Activated T-helper 17 cell treated with anti-CD3 and anti-CD28 coated beads, Interleukin-2, amount 50 U/mL, for 72 hours (primary cell): Measurements from ENCODE around the gene CCNL1. TPM values are rescaled to one million over a fixed set of nuclear protein-coding genes. Genes with fewer than 3 reads are reported as not detected.
A peak's percentile ranks its signal among the peaks of the same experiment; 100 is the strongest.
"Not testable (repeated sequence)": the region's sequence is repeated elsewhere in the genome, so short reads cannot be mapped to it uniquely, and the experiment has no call there.

Source experiments
- ATAC-seq: fragments of 150-1000 bp; cut with Tn5 transposase; replicated peaks from 2 replicates; pipeline ENCODE4 v1.10.0; 2021; ENCODE audit warnings: mild to moderate bottlenecking, moderate library complexity
- H3K27ac Mint-ChIP-seq: one replicate; pipeline ENCODE4 v1.8.0; 2022; ENCODE audit warnings: mixed read lengths
- H3K27me3 Mint-ChIP-seq: one replicate; pipeline ENCODE4 v1.8.0; 2022; ENCODE audit warnings: mixed read lengths
- H3K36me3 Mint-ChIP-seq: one replicate; pipeline ENCODE4 v1.8.0; 2022; ENCODE audit warnings: low read depth, mild to moderate bottlenecking, mixed read lengths
- H3K4me1 Mint-ChIP-seq: one replicate; pipeline ENCODE4 v1.8.0; 2022; ENCODE audit warnings: mixed read lengths
- H3K4me3 Mint-ChIP-seq: one replicate; pipeline ENCODE4 v1.8.0; 2022; ENCODE audit warnings: mild to moderate bottlenecking, mixed read lengths
- H3K9me3 Mint-ChIP-seq: one replicate; pipeline ENCODE4 v1.8.0; 2022; ENCODE audit warnings: mixed read lengths
- total RNA-seq, 2 donors: library from RNA; stranded (reverse); gene quantifications; one replicate each; pipeline ENCODE4 v1.2.3, GENCODE V29; 2022

CCNL1 gene
- total RNA-seq, 2 donors from 2014 or later: 173 to 194 TPM

DNA sequence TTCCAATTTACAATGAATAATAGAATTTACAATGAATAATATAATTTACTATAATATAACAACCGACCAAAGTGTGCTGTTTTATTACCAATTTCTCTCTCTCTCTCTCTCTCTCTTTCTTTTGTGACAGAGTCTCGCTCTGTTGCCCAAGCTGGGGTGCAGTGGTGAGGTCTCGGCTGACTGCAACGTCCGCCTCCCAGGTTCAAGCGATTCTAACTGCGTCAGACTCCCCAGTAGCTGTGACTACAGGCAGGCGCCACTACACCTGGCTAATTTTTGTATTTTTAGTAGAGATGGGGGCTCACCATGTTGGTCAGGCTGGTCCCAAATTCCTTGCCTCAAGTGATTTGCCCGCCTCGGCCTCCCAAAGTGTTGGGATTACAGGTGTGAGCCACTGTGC, 17.0 kb upstream of the CCNL1 start:
- H3K4me1 Mint-ChIP-seq: peaks cover 11% of the 10 kb centered on the region
- no peaks in the 10 kb centered on the region for H3K27me3 Mint-ChIP-seq
- peaks cover 9% of the 10 kb centered on the region for H3K36me3 Mint-ChIP-seq
- H3K9me3 Mint-ChIP-seq: no peaks in the 10 kb centered on the region
- H3K27ac Mint-ChIP-seq: peak overlapping the region; percentile 4
- ATAC-seq: no peak
- H3K4me3 Mint-ChIP-seq: peak overlapping the region; percentile 84

DNA sequence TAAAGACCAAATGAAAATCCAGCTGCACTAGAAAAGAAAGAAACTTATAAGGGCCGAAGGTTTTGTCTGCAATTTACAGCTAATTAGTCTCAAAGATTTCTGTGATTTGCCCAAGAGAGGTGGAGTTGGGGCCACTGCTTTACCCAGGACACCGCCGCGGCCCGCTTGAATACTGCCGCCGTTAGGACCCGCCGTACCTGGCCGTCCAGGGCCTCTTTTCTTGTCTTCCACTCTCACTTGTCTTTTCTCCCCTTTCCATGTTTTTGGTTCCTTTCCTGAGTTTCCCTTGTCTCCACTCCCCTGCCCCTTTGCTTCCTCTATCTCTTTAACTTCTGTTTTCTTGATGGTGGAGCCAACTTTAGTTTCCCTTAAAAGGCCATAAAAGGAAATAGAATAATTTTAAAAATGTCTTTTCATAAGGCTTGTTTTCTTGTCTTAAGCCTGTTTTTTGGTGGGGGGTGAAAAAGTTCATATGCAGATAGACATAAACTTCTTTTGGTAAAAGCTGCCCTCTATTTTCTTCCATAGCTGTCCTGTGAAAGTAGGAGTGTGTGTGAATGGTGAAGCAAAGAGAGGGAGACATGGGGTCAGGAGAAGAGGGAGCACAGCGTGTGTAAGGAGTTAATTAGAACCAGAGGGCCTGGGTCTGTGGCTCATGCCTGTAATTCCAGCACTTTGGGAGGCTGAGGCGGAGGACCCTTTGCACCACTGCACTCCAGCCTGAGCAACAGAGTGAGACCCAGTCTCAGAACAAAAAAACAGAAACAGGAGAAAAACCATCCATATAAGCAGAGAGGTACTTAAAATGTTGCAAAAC, 16.0 kb upstream of the CCNL1 start:
- ATAC-seq: no peak
- H3K4me3 Mint-ChIP-seq: peak overlapping the region; percentile 84
- no peaks in the 10 kb centered on the region for H3K27me3 Mint-ChIP-seq
- peaks cover 15% of the 10 kb centered on the region for H3K4me1 Mint-ChIP-seq
- peaks cover 9% of the 10 kb centered on the region for H3K36me3 Mint-ChIP-seq
- no peaks in the 10 kb centered on the region for H3K9me3 Mint-ChIP-seq
- H3K27ac Mint-ChIP-seq: peak overlapping the region; percentile 95

DNA sequence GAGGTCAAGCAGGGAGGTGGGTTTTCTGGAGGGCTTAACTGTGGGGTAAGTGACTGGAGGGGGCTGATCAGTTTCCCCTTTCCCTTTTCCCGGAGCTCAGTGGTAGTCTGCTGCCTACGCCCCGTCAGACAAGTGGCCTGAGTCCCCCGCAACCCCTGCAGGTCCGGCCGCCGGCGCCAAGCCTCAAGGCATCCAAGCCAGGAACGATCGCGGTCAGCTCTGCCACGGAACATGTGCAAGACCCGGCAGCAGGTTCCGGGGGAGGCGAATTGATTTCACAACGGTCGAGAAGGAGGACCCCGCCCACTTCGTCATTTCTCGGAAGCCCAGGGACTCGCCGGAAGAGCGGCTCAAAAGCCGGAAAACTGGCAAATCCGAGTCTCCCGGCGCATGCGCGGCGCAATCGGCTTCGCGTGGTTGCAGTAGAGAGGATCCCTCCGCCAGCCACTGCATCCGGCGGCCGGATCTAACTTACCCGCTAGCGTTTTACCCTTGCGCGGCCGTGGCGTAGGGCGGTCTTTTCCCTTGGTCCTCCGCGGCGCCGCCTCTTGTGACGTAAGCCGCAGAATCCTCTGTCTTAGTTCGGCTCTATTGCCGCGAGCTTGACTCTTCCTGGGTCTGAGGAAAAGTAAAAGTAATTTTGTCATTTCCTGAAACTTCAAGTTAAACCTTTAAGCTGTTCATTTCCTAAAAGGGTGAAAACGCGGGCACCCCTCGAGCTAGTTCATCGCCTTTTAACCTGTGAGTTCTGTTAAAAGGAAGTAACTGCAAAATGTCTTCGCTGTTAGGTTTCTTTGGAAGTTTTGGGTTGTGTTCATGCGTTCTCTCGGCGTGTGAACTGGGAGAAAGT, 14.9 kb upstream of the CCNL1 start:
- Mint-ChIP-seq H3K27me3 (no peaks in the 10 kb centered on the region), H3K36me3 (peaks cover 9% of the 10 kb centered on the region), H3K4me3 (peak overlapping the region; percentile 84), H3K27ac (peak overlapping the region; percentile 95), H3K4me1 (peaks cover 15% of the 10 kb centered on the region), H3K9me3 (no peaks in the 10 kb centered on the region)
- peak; percentile 97 for ATAC-seq

DNA sequence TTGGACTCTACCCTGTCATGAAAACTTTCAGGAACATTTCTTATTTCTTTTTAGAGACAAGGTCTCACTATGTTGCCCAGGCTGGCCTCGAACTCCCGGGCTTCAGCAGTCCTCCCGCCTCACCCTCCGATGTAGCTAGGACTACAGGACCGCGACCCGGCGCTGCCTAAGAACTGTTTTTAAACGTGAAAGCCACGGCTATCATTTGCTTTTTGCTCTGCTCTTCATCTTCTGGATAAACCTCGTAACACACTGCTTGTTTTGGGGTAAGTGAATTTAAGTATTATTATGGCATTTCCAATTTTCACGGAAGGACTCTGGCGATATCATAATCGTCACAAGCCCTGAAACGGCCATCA, 14.3 kb upstream of the CCNL1 start:
- Mint-ChIP-seq H3K4me1 (peaks cover 15% of the 10 kb centered on the region), H3K4me3 (peak overlapping the region; percentile 84), H3K27me3 (no peaks in the 10 kb centered on the region), H3K27ac (peak overlapping the region; percentile 95), H3K9me3 (no peaks in the 10 kb centered on the region), H3K36me3 (peaks cover 9% of the 10 kb centered on the region)
- ATAC-seq: no peak

DNA sequence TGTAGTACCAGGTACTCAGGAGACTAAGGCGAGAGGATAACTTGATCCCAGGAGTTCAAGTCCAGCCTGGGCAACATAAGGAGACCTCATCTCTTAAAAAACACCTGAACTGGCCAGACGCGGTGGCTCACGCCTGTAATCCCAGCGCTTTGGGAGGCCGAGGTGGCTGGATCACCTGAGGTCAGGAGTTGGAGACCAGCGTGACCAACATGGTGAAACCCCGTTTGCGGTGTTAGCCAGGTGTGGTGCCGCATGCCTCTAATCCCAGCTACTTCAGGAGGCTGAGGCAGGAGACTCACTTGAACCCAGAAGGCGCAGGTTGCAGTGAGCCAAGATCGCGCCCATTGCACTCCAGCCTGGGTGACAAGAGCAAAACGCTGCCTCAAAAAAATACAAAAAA, 13.4 kb upstream of the CCNL1 start:
- not testable (repeated sequence) for H3K27ac Mint-ChIP-seq, H3K36me3 Mint-ChIP-seq, ATAC-seq, H3K9me3 Mint-ChIP-seq, H3K27me3 Mint-ChIP-seq
- Mint-ChIP-seq H3K4me1 (peaks cover 15% of the 10 kb centered on the region), H3K4me3 (peak overlapping the region; percentile 3)

DNA sequence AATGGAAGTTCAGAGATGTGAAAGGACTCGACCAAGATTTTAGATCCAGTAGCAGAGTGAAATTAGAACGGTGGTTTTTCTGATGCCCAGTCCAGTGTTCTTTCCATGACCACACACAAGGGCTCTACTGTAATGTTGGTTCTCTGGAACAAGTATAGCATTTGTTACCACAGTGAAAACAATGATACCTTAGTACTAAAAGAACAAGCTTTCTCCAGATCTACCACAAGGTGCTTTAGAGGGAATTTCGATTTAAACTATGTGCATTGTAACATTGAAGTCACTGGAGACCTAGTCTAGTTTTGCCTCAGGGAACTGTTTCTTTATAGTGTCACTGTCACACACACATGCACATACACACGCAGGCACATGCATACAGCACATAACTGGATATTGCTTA, 12.8 kb upstream of the CCNL1 start:
- Mint-ChIP-seq H3K36me3 (peaks cover 9% of the 10 kb centered on the region), H3K27ac (no peak overlapping the region), H3K4me3 (peak overlapping the region; percentile 3), H3K27me3 (no peaks in the 10 kb centered on the region), H3K9me3 (no peaks in the 10 kb centered on the region), H3K4me1 (peaks cover 15% of the 10 kb centered on the region)
- ATAC-seq: no peak

DNA sequence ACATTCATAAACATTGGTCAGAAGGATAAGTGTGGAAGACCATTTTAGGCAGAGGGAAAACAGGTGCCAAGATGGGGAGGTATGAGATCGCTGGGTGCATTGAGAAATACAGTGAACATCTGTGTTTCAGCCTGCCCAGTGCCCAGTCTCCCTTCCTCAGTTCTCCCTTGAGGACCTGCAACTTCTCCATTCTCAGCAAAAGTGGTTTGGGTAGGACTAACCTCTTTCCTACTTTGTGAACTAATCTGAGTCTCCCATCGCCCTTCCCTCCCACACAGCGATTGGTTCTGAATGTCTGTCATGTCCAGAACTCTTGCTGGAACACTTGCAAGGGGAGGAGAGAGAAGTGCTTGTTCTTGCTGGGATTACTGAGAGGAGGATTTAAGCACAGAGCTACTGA, 10.9 kb upstream of the CCNL1 start:
- no peaks in the 10 kb centered on the region for H3K27me3 Mint-ChIP-seq
- peak overlapping the region; percentile 10 for H3K27ac Mint-ChIP-seq
- H3K36me3 Mint-ChIP-seq: peaks cover 9% of the 10 kb centered on the region
- H3K4me1 Mint-ChIP-seq: peaks cover 10% of the 10 kb centered on the region
- no peak overlapping the region for H3K4me3 Mint-ChIP-seq
- no peaks in the 10 kb centered on the region for H3K9me3 Mint-ChIP-seq
- no peak for ATAC-seq

DNA sequence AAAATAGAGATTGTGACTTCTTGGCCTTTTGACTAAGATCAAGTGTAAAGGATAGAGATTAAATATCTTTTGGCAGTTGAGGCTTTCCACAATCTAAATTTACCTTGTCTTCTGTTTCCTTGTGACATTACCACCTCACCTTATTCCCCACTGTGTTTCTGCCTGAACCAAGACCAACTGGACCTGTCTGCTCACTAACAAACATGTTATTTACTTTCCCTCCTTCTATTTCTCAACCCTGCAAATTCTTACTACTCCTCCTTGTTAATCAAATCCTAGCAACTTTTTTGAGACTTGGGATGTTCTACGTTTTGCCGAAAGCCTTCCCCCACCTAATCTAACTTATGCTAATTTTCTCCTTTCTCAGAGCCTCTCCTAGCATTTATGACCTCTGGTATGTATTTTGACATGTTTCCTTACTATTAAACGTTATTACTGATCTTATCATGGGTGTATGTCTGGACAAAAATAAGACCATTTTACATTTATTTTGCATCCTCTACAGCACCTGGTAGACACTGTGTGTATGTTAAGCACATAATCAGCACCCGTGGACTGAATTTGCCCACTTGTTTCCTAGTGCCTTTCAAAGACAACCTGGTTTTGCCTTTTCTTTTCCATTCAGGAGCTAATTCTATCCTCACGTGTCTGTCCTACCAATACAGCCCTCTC, 7.6 kb upstream of the CCNL1 start:
- H3K4me3 Mint-ChIP-seq: no peak overlapping the region
- ATAC-seq: no peak
- peaks cover 8% of the 10 kb centered on the region for H3K4me1 Mint-ChIP-seq
- H3K27me3 Mint-ChIP-seq: no peaks in the 10 kb centered on the region
- H3K27ac Mint-ChIP-seq: no peak overlapping the region
- H3K36me3 Mint-ChIP-seq: no peaks in the 10 kb centered on the region
- H3K9me3 Mint-ChIP-seq: no peaks in the 10 kb centered on the region

DNA sequence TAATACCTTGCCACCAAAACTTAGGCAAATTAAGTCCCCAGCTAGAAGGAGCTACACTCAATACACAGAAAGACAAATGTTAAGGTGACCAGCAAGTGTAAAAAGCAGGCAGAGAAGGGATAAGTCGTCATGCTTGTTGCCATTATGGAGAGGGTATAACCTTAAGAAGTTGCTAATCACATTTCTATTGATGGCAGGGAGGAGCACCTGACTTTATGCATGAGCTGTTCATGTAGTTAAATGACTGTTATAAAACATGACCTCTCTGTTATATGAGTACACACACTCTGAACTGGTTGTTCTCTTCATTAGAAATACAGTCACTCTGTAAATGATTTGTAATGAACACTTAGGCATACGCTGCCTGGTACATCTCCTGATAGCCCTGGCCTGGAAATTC, 6.6 kb upstream of the CCNL1 start:
- peaks cover under 1% of the 10 kb centered on the region for H3K36me3 Mint-ChIP-seq
- no peaks in the 10 kb centered on the region for H3K9me3 Mint-ChIP-seq
- no peak overlapping the region for H3K27ac Mint-ChIP-seq
- no peak overlapping the region for H3K4me3 Mint-ChIP-seq
- H3K4me1 Mint-ChIP-seq: peaks cover 12% of the 10 kb centered on the region
- no peaks in the 10 kb centered on the region for H3K27me3 Mint-ChIP-seq
- ATAC-seq: peak; percentile 48

DNA sequence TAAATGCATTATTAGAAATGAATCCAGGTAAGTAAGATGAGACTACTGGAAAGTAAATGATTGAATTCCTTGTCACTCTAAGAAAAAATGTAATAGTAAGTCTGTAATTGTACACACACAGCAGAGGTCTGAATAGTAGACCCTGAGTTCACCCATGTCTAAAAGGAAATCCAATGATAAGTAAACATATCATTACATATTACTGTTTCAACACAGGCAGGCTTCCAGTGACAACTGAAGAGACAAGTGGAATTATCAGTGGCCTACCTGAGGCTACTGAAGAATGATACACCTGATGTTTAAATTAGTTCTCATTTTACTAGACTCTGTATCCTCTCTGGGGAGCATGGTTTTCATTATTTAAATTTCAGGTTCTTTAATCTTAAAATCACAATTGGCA, 6.2 kb upstream of the CCNL1 start:
- Mint-ChIP-seq H3K4me1 (peaks cover 9% of the 10 kb centered on the region), H3K4me3 (no peak overlapping the region), H3K27ac (no peak overlapping the region), H3K27me3 (no peaks in the 10 kb centered on the region), H3K36me3 (peaks cover 5% of the 10 kb centered on the region), H3K9me3 (no peaks in the 10 kb centered on the region)
- ATAC-seq: no peak

DNA sequence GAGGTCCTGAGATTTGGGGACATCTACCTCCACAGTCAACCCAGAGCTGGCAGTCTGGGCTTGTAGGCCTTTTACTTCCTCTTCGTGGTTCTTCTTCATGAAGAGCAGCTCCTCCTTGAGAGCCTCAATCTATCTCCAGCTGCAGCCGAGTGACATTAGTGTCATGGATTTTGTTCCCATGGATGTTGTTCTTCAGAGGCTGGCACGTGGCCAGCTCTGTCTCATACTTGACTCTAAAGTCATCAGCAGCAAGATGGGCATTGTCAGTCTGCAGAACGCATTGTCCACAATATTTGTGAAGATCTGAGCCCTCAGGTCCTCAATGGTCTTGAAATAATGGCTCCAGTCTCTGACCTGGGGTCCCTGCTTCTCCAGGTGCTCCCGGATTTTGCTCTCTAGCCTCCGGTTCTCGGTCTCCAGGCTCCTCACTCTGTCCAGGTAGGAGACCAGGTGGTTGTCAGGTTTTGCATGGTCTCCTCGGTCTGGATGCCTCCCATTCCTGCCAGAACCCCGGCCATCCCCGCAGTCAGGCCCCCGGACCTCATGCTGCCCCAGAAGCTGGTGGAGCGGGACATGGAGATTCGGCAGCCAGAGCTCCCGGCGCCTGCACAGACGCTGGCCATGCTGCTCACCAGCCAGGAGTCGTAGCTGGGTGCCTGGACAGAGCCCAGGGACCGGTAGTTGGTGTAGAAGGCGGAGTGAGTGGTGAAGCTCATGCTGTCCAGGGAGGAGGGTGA, 3.4 kb upstream of the CCNL1 start:
- H3K9me3 Mint-ChIP-seq: no peaks in the 10 kb centered on the region
- H3K36me3 Mint-ChIP-seq: peaks cover 32% of the 10 kb centered on the region
- H3K4me3 Mint-ChIP-seq: peak overlapping the region; percentile 16
- H3K27ac Mint-ChIP-seq: peak overlapping the region; percentile 58
- ATAC-seq: no peak
- H3K27me3 Mint-ChIP-seq: no peaks in the 10 kb centered on the region
- peaks cover 9% of the 10 kb centered on the region for H3K4me1 Mint-ChIP-seq

DNA sequence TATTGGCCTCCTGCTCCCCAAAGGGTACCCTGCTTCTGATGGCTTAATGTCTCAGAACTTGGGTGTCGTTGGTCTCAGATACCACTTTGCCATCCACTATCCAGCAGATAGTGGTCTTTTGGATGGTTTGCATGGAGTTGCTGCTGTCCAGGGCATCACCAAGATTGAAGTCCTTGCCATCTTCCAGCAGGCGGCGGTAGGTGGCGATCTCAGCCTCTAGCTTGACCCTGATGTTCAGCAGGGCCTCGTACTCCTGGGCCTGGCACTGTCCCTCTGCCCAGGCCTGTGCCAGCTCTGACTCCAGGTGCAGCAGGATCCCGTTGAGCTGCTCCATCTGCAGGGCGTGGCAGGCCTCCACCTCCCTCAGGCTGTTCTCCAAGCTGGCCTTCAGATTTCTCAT, 2.7 kb upstream of the CCNL1 start:
- H3K4me3 Mint-ChIP-seq: peak overlapping the region; percentile 20
- peaks cover 40% of the 10 kb centered on the region for H3K36me3 Mint-ChIP-seq
- H3K4me1 Mint-ChIP-seq: peaks cover 17% of the 10 kb centered on the region
- H3K27ac Mint-ChIP-seq: peak overlapping the region; percentile 13
- not testable (repeated sequence) for H3K9me3 Mint-ChIP-seq, H3K27me3 Mint-ChIP-seq, ATAC-seq

DNA sequence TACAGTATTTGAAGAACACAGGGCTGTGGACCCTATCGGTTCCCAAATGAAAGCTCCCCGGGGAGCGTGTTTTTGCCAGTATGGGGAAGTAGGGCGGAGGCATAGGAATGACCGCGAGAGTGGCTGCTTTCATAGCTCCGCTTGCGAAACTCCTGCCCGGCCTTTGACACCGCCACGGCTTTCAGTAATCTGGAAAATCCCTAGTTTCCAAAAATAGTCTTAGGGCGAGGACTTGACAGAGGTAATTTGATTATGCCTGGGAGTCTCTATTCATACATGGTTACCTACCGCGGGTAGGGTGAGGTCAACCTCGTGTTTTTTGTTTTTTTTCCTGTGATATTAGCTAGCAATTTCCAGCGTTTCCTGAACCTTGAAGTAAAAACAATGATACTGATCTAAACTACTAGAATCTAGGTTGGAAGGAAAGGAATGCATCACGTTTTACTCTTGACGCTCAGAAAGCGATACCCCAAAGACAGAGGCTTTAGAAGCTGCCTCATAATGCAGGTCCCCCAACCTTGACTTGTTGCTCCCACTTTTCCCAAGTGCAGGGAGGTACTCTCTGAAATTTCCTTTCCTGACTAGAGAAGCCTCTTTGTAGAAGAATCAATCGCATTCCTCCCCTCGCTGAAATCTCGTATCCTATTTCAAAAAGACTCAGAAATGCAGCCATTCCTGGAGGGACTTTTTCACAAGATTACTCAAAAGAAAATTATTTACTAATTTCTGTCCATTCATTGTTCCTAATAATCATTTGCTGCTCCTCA, 894 bp upstream of the CCNL1 start:
- peaks cover 57% of the 10 kb centered on the region for H3K36me3 Mint-ChIP-seq
- H3K27me3 Mint-ChIP-seq: no peaks in the 10 kb centered on the region
- H3K9me3 Mint-ChIP-seq: no peaks in the 10 kb centered on the region
- H3K4me1 Mint-ChIP-seq: peaks cover 34% of the 10 kb centered on the region
- H3K4me3 Mint-ChIP-seq: peak overlapping the region; percentile 95
- ATAC-seq: peak; percentile 58
- H3K27ac Mint-ChIP-seq: peak overlapping the region; percentile 89
